CD14-positive monocyte (primary cell): ENCODE results near the gene LNX2. TPM values are rescaled to one million over a fixed set of nuclear protein-coding genes. Genes with fewer than 3 reads are reported as not detected.
A peak's percentile ranks its signal among the peaks of the same experiment; 100 is the strongest.

Experiments
- DNase-seq, 3 donors: peaks; one replicate each; pipeline ENCODE4 v3.0.0-alpha.2; 2011 to 2022
- H2AFZ ChIP-seq: 2 replicates; pipeline ENCODE4 v1.6.0; 2012; ENCODE audit warnings: mild to moderate bottlenecking, low read depth, low read length, inconsistent platforms; ENCODE audit not compliant: insufficient read depth, poor library complexity, severe bottlenecking
- H3K27ac ChIP-seq, 2 donors: 1 replicate in 1 of 2; 2 replicates in 1 of 2; pipeline ENCODE4 v1.5.1; 2012 to 2013; ENCODE audit warnings: low read length in 2 of 2, control low read depth in 1 of 2, inconsistent platforms in 1 of 2, low read depth in 1 of 2, mild to moderate bottlenecking in 1 of 2
- H3K27me3 ChIP-seq, 2 donors: one replicate each; pipeline versions ENCODE4 v1.6.0 to v1.6.1; 2011 to 2013; ENCODE audit warnings: low read length in 2 of 2; ENCODE audit not compliant: control insufficient read depth in 2 of 2, insufficient read depth in 2 of 2
- H3K36me3 ChIP-seq, 2 donors: replicated peaks in 1 of 2; 1 replicate in 1 of 2; 2 replicates in 1 of 2; pipeline versions ENCODE4 v1.5.1 to v1.6.1; 2012 to 2013; ENCODE audit warnings: low read length in 2 of 2, control low read depth in 1 of 2, inconsistent platforms in 1 of 2, mild to moderate bottlenecking in 1 of 2; ENCODE audit not compliant: insufficient read depth in 2 of 2, control insufficient read depth in 1 of 2
- H3K4me1 ChIP-seq, 2 donors: 1 replicate in 1 of 2; 2 replicates in 1 of 2; pipeline versions ENCODE4 v1.5.1 to v1.6.1; 2012 to 2013; ENCODE audit warnings: low read length in 2 of 2, control low read depth in 1 of 2, inconsistent platforms in 1 of 2, mild to moderate bottlenecking in 1 of 2, moderate library complexity in 1 of 2; ENCODE audit not compliant: insufficient read depth in 2 of 2, control insufficient read depth in 1 of 2
- H3K4me2 ChIP-seq: replicated peaks from 2 replicates; pipeline ENCODE3; 2012; ENCODE audit warnings: low read length, moderate library complexity, mild to moderate bottlenecking; ENCODE audit not compliant: poor library complexity, severe bottlenecking; ENCODE audit errors: extremely low read depth
- H3K4me3 ChIP-seq, 3 experiments: fragments of 200-600 bp in 1 of 3; sonication (generic) in 1 of 3; replicated peaks in 1 of 3; 1 replicate in 2 of 3; 2 replicates in 1 of 3; pipeline ENCODE4 v1.5.1; 2011 to 2013; ENCODE audit warnings: low read length in 3 of 3, mild to moderate bottlenecking in 3 of 3, control low read depth in 2 of 3, low read depth in 2 of 3, inconsistent platforms in 1 of 3, moderate library complexity in 1 of 3
- H3K79me2 ChIP-seq: 2 replicates; pipeline ENCODE4 v1.6.0; 2012; ENCODE audit warnings: mild to moderate bottlenecking, control low read depth, inconsistent platforms, low read length, moderate library complexity; ENCODE audit not compliant: insufficient read depth
- H3K9ac ChIP-seq: 2 replicates; pipeline ENCODE4 v1.6.0; 2017; ENCODE audit warnings: low read length, mild to moderate bottlenecking; ENCODE audit not compliant: insufficient read depth, poor library complexity, severe bottlenecking
- H3K9me3 ChIP-seq, 2 donors: replicated peaks in 1 of 2; 1 replicate in 1 of 2; 2 replicates in 1 of 2; pipeline versions ENCODE4 v1.5.1 to v1.6.1; 2012 to 2013; ENCODE audit warnings: low read length in 2 of 2, control low read depth in 1 of 2; ENCODE audit not compliant: control insufficient read depth in 1 of 2, insufficient read depth in 1 of 2
- H4K20me1 ChIP-seq: 2 replicates; pipeline ENCODE4 v1.6.0; 2012; ENCODE audit warnings: mild to moderate bottlenecking, low read length, control low read depth, moderate library complexity; ENCODE audit not compliant: insufficient read depth
- H3K27ac Mint-ChIP-seq, 7 donors: one replicate each; pipeline ENCODE4 v1.8.0; 2020; ENCODE audit warnings: mild to moderate bottlenecking in 7 of 7, mixed read lengths in 7 of 7, moderate library complexity in 6 of 7, inconsistent platforms in 2 of 7
- H3K27me3 Mint-ChIP-seq, 3 donors: one replicate each; pipeline ENCODE4 v1.8.0; 2021 to 2022; ENCODE audit warnings: low read depth in 3 of 3, mild to moderate bottlenecking in 3 of 3, mixed read lengths in 3 of 3, moderate library complexity in 3 of 3, inconsistent platforms in 1 of 3
- H3K36me3 Mint-ChIP-seq, 2 donors: one replicate each; pipeline ENCODE4 v1.8.0; 2020; ENCODE audit warnings: mixed read lengths in 2 of 2, inconsistent platforms in 1 of 2, mild to moderate bottlenecking in 1 of 2
- H3K4me1 Mint-ChIP-seq: one replicate; pipeline ENCODE4 v1.8.0; 2020; ENCODE audit warnings: mild to moderate bottlenecking, mixed read lengths
- H3K4me3 Mint-ChIP-seq, 2 donors: one replicate each; pipeline ENCODE4 v1.8.0; 2020; ENCODE audit warnings: mild to moderate bottlenecking in 2 of 2, mixed read lengths in 2 of 2, moderate library complexity in 1 of 2
- H3K9me3 Mint-ChIP-seq, 7 donors: one replicate each; pipeline ENCODE4 v1.8.0; 2020 to 2022; ENCODE audit warnings: mixed read lengths in 7 of 7, mild to moderate bottlenecking in 6 of 7, moderate library complexity in 6 of 7, inconsistent platforms in 2 of 7
- WGBS: methylation state at CpG from one replicate; pipeline ENCODE4 v1.1.5; 2013; ENCODE audit warnings: missing lambda C conversion rate; ENCODE audit not compliant: insufficient coverage; 5-methylcytosine and 5-hydroxymethylcytosine counted together
- intact Hi-C, 2 donors: fragments of 100-400 bp; cut with micrococcal nuclease; formaldehyde crosslinking; loops; one replicate each; pipeline versions ENCODE4 v1.15.0 to v1.15.1; 2023
- polyA plus RNA-seq, 3 donors: library from polyadenylated mRNA; depleted of rRNA in 1 of 3; unstranded in 2 of 3; stranded (reverse) in 1 of 3; fragments of 300-500 nt in 2 of 3; fragments of >200 nt in 1 of 3; fragmentation: Illumina TruSeq in 2 of 3; gene quantifications; 1 replicate in 2 of 3; 2 replicates in 1 of 3; pipeline ENCODE4 v1.2.3, GENCODE V29; 2012 to 2021
- TF ChIP-seq, protein P1 (sequence below): fragments of 200-600 bp; IDR thresholded peaks from one replicate; pipeline ENCODE4 v1.8.0; 2022; ENCODE audit warnings: antibody characterized with exemption, mild to moderate bottlenecking

Gene LNX2
- polyA plus RNA-seq, 3 donors, result 0.89 to 2.3 (median 1.5) TPM

DNA sequence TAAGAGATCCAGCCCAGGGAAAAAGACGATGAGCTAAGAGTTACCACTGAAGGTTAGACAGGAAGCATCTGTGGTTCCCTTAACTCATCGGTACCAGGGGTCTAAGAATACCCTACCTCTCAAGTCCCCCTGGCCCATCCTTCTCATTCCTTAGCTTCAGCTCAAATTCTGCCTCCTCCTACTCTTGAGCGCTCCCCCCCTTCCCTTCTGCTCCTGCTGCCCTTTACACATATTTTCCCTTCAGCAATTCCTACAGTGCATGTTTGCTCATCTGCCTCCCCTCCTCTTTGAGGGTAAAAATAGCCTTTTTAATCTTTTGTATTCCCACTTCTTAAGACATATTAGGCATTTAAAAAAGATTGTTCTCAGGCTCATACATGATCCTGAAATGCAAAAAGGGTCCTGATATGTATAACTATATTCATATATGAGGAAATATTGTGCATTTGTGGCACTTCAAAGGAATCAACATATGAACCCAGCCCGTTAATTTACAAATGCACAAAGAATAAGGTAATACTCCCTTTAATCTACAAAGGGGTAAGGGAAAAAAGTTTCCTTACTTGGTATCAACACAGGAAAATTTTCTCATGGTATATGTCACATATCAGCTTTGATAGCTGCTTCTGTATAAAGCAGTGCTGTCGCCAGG, 33.1 kb downstream of the LNX2 start:
- no peaks in the 10 kb centered on the region for H3K36me3 ChIP-seq
- 33% methylated on average over 3 of the region's 5 CpGs for WGBS

DNA sequence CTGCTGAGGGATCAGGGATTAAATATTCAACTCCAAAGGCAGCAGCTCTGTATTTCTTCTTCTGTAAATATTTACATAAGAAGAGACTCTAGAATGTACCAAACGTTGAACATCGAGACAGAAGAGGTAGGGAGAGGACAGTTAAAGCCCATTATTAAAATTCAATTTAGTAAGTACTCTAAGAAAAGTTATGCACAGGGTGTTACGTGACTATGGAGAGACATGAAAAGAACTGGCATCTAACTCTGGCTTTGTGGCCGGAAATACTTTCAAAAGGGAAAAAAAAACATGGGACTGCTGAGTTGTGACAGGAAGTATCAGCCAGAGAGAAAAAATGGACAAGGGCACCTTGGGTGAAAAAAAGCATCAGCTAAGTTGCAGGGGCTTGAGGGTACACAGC, 36.7 kb downstream of the LNX2 start:
- Histone ChIP-seq H2AFZ (no peak overlapping the region), H3K9ac (no peak overlapping the region), H3K4me1 (peaks cover 2 to 10% of the 10 kb centered on the region in 2 donors), H4K20me1 (no peaks in the 10 kb centered on the region), H3K79me2 (no peaks in the 10 kb centered on the region), H3K4me3 (no peak overlapping the region), H3K27ac (no peak overlapping the region), H3K36me3 (peaks cover under 1 to 3% of the 10 kb centered on the region in 2 donors), H3K27me3 (no peaks in the 10 kb centered on the region), H3K4me2 (no peak overlapping the region), H3K9me3 (no peaks in the 10 kb centered on the region)
- Mint-ChIP-seq H3K36me3 (peaks cover 6 to 9% of the 10 kb centered on the region in 2 donors), H3K4me3 (no peak overlapping the region), H3K4me1 (peaks cover 18% of the 10 kb centered on the region), H3K27ac (peak overlapping the region in 1 of 7 donors; percentile 39), H3K9me3 (no peaks in the 10 kb centered on the region), H3K27me3 (no peaks in the 10 kb centered on the region)
- whole genome bisulfite sequencing, result 4% methylated on average over 2 of the region's 4 CpGs
- intact Hi-C loops, result no loop called here
- no peak for DNase-seq
- TF ChIP-seq, protein P1, sequence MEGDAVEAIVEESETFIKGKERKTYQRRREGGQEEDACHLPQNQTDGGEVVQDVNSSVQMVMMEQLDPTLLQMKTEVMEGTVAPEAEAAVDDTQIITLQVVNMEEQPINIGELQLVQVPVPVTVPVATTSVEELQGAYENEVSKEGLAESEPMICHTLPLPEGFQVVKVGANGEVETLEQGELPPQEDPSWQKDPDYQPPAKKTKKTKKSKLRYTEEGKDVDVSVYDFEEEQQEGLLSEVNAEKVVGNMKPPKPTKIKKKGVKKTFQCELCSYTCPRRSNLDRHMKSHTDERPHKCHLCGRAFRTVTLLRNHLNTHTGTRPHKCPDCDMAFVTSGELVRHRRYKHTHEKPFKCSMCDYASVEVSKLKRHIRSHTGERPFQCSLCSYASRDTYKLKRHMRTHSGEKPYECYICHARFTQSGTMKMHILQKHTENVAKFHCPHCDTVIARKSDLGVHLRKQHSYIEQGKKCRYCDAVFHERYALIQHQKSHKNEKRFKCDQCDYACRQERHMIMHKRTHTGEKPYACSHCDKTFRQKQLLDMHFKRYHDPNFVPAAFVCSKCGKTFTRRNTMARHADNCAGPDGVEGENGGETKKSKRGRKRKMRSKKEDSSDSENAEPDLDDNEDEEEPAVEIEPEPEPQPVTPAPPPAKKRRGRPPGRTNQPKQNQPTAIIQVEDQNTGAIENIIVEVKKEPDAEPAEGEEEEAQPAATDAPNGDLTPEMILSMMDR, result no peak

More for the DNA sequence above, 33.1 kb downstream of the LNX2 start:
- Mint-ChIP-seq H3K27ac (no peak overlapping the region), H3K4me1 (peaks cover 18% of the 10 kb centered on the region), H3K4me3 (no peak overlapping the region), H3K9me3 (no peaks in the 10 kb centered on the region), H3K27me3 (no peaks in the 10 kb centered on the region), H3K36me3 (no peaks in the 10 kb centered on the region)
- TF ChIP-seq, protein P1, result no peak
- no peak overlapping the region for H2AFZ ChIP-seq
- H3K4me3 ChIP-seq, result no peak overlapping the region
- H3K79me2 ChIP-seq, result no peaks in the 10 kb centered on the region
- H3K27ac ChIP-seq, result no peak overlapping the region
- no peak overlapping the region for H3K9ac ChIP-seq
- peaks cover 5% of the 10 kb centered on the region for H4K20me1 ChIP-seq
- H3K4me1 ChIP-seq, result peaks cover 2 to 10% of the 10 kb centered on the region in 2 donors
- H3K9me3 ChIP-seq, result no peaks in the 10 kb centered on the region
- no peak overlapping the region for H3K4me2 ChIP-seq
- H3K27me3 ChIP-seq, result no peaks in the 10 kb centered on the region
- no peak for DNase-seq
- intact Hi-C loops, result no loop called here
